Lower lobe of right lung (tissue), 2 donors: Measurements from ENCODE around the gene DNMBP. TPM values are rescaled to one million over a fixed set of nuclear protein-coding genes. Genes with fewer than 3 reads are reported as not detected.

ENCODE experiments used
- ATAC-seq, 2 donors: fragments of 200-7000 bp; cut with Tn5 transposase; one replicate each; pipeline ENCODE4 v1.9.1; 2020 to 2022; ENCODE audit warnings: mild to moderate bottlenecking in 2 of 2, moderate library complexity in 2 of 2
- DNase-seq: peaks from one replicate; pipeline ENCODE4 v3.0.0-alpha.2; 2020
- H3K27ac ChIP-seq: fragments of 200-600 bp; one replicate; pipeline ENCODE4 v1.8.0; 2022
- H3K27me3 ChIP-seq: fragments of 200-600 bp; one replicate; pipeline ENCODE4 v1.8.0; 2022; ENCODE audit warnings: low read depth
- H3K36me3 ChIP-seq: fragments of 200-600 bp; one replicate; pipeline ENCODE4 v1.8.0; 2022; ENCODE audit warnings: mild to moderate bottlenecking
- H3K4me1 ChIP-seq: fragments of 200-600 bp; one replicate; pipeline ENCODE4 v1.8.0; 2022
- H3K4me3 ChIP-seq: fragments of 200-600 bp; one replicate; pipeline ENCODE4 v1.8.0; 2022; ENCODE audit warnings: mild to moderate bottlenecking
- H3K9me3 ChIP-seq: fragments of 200-600 bp; one replicate; pipeline ENCODE4 v1.8.0; 2022
- intact Hi-C: fragments of 100-400 bp; cut with DNase I; formaldehyde crosslinking; loops from one replicate; pipeline ENCODE4 v1.11.0; 2022
- total RNA-seq: library from RNA; stranded (reverse); fragmentation: NEBNext Ultra II Directional; extraction: Animal tissue kit (Norgen Biotek cat#: 25700); gene quantifications from one replicate; pipeline ENCODE4 v1.2.1, GENCODE V29; 2021
- TF ChIP-seq, protein P1 (sequence below): fragments of 200-600 bp; IDR thresholded peaks from one replicate; pipeline ENCODE4 v1.8.0; 2022; ENCODE audit warnings: antibody characterized with exemption, mild to moderate bottlenecking
- donor health status: DM: no; HTN: yes; CAD: no; lungs with severe emphysema.

Gene DNMBP
- total RNA-seq, 1 donor from 2014 or later, result 13.7 TPM

DNA sequence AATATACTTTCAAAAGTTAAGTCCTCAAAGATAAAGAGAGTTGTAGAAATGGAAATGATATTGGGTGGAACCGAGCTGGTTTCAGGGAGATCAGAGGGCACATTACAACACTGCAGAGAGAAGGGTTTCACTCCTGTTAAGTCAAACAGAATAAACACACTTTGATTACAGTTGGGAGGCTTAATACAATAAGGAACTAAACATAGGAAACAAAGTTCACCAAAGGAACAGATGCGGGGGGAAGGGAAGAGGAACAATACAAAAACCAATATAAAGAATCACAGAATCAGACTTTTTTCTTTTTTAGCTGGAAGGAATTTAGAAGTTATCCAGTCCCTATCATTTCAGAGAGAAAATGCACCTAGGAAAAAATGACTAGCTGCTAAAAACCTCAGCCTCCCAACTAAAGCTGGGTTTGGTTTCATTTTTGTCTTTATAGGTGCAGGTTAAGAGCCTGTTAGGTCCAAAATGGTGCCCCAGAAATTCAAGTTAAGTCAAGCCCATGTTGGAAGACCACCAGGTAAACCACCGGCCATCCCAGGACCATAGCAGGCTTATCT is 81.9 kb downstream of the DNMBP start:
- Histone ChIP-seq H3K27me3 (no peaks in the 10 kb centered on the region), H3K27ac (peak overlapping the region; percentile 75), H3K9me3 (no peaks in the 10 kb centered on the region), H3K4me1 (peaks cover 51% of the 10 kb centered on the region), H3K4me3 (peak overlapping the region; percentile 41), H3K36me3 (no peaks in the 10 kb centered on the region)
- ATAC-seq, result peak; percentile 51 to 56
- DNase-seq, result no peak
- intact Hi-C loops, result no loop called here
- TF ChIP-seq, protein P1, sequence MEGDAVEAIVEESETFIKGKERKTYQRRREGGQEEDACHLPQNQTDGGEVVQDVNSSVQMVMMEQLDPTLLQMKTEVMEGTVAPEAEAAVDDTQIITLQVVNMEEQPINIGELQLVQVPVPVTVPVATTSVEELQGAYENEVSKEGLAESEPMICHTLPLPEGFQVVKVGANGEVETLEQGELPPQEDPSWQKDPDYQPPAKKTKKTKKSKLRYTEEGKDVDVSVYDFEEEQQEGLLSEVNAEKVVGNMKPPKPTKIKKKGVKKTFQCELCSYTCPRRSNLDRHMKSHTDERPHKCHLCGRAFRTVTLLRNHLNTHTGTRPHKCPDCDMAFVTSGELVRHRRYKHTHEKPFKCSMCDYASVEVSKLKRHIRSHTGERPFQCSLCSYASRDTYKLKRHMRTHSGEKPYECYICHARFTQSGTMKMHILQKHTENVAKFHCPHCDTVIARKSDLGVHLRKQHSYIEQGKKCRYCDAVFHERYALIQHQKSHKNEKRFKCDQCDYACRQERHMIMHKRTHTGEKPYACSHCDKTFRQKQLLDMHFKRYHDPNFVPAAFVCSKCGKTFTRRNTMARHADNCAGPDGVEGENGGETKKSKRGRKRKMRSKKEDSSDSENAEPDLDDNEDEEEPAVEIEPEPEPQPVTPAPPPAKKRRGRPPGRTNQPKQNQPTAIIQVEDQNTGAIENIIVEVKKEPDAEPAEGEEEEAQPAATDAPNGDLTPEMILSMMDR, result no peak

DNA sequence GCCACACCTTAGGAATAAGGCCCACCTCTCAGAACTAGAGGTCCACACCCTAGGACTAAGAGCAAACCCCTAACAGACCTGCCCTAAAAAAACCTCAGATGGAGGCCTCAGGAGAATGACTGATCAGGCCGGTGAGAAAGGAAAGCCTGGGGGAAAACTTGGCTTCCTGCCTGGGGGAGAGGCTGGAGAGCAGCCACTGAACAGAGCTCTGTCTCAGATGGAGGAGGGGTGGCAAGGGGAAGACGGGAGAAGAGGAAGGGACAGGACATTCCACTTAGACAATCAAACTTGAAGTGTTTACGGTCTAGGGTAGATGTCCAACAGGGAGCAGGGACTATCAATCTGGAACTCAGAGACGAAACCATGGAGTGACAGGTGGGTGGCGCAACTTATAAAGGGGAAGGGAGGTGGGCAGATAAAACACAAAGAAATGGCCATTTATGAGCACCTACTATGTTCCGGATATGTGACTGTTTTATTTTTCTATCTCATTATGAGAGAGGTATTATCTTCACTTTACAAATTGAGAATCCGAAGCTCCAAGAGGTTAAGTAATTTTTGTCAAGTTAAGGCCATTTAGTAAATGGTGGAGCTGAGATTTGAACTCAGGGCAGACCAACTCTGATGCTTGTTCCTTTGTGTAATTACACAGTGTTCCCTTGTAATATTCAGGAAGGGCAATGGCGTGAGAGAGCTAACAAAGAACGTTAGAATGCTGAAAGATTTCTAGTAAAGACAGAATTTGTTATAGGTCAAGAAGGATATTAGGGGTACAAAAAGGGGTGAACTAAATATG is 82.6 kb downstream of the DNMBP start:
- Histone ChIP-seq H3K9me3 (no peaks in the 10 kb centered on the region), H3K36me3 (no peaks in the 10 kb centered on the region), H3K27me3 (no peaks in the 10 kb centered on the region), H3K4me1 (peaks cover 49% of the 10 kb centered on the region), H3K4me3 (peak overlapping the region; percentile 41), H3K27ac (peak overlapping the region; percentile 75)
- ATAC-seq (no peak), DNase-seq (no peak)
- TF ChIP-seq, protein P1, result no peak
- intact Hi-C loops, result no loop called here

DNA sequence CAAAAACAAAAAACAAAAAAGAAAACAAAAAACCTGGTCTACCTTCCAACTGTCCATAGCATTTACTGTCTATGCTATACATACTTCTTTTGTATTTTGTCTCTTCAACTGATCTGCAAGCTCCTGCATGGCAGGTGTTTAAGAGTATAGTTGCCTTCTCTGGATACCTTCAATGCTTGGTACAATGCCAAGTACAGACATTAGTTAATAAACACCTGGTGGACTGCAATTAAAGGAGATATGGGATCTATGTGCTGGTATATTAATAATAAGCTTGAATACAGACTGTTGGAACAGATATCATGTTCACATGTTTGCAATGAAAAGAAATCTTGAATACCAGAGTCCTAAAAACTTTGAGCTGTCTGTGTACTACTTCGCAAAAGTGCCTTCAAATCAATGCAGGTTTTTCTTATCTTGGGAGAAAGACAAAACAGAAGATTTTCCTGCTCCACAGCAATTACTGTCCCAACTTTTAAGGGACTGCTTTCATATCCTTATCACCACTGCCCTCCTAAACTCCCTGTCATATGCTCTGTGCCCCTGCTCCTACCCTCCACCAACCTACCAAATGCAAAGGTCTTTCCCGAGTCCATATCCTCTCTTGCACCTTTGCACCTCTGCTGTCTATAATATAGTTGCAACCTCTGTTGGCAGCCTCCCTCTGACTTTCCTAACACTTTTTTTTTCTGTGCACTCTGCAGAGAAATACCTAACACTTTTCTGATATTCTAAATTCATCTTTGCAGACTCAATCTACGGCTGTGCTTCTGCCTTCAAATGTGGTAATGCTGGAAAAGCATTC is 85.1 kb downstream of the DNMBP start:
- TF ChIP-seq, protein P1, result no peak
- no peaks in the 10 kb centered on the region for H3K9me3 ChIP-seq
- ATAC-seq, result no peak

DNA sequence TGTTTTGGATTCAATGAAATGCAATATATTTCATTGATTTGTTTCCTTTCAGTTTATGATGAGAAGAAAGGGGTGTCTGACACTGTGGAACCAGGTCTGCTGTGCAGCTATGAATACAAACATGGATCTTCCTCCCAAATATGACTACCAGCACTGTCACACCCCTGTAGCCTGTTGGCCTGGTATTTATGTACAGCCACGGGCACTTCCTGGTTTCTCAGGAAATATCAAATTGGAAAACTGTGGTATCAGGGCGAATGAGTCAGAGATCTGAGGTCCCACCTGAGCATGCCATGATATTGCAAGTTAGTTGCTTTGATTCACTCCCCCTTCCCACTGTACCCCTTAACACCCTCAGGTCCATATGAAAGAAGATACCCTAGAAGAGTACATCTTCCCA is 87.8 kb downstream of the DNMBP start:
- no peaks in the 10 kb centered on the region for H3K36me3 ChIP-seq
- no peaks in the 10 kb centered on the region for H3K27me3 ChIP-seq
- TF ChIP-seq, protein P1, result no peak
- intact Hi-C loops, result no loop called here
- H3K4me1 ChIP-seq, result peaks cover 24% of the 10 kb centered on the region
- H3K4me3 ChIP-seq, result no peak overlapping the region
- ATAC-seq (no peak), DNase-seq (no peak)
- no peak overlapping the region for H3K27ac ChIP-seq
- H3K9me3 ChIP-seq, result no peaks in the 10 kb centered on the region

More for the DNA sequence above, 85.1 kb downstream of the DNMBP start:
- H3K27me3 ChIP-seq, result no peaks in the 10 kb centered on the region
- peaks cover 30% of the 10 kb centered on the region for H3K4me1 ChIP-seq
- intact Hi-C loops, result no loop called here
- no peaks in the 10 kb centered on the region for H3K36me3 ChIP-seq
- no peak for DNase-seq
- no peak overlapping the region for H3K4me3 ChIP-seq
- H3K27ac ChIP-seq, result no peak overlapping the region

DNA sequence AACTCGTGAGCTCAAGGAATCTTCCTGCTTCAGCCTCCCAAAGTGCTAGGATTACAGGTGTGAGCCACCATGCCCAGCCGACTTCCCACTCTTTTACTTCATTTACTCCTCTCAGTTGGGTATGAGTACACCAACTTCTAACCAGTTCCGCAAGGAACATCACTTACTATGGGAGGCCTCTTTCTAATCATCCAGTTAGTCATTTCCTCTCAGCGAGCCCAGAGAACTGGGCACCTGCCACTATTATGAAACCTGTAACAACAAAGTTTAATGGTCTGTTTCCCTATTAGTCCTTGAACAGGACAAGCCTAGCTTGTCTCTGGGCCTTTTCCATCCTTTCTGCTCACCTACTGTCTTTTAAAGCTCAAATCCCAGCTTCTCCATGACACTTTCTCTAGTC is 88.8 kb downstream of the DNMBP start:
- no peak for DNase-seq
- Histone ChIP-seq H3K36me3 (no peaks in the 10 kb centered on the region), H3K27ac (no peak overlapping the region), H3K4me3 (no peak overlapping the region), H3K27me3 (no peaks in the 10 kb centered on the region), H3K4me1 (peaks cover 14% of the 10 kb centered on the region), H3K9me3 (no peaks in the 10 kb centered on the region)
- TF ChIP-seq, protein P1, result no peak
- intact Hi-C loops, result no loop called here
- no peak for ATAC-seq
